Measurements from ENCODE around the gene SH3BP4.

The SH3BP4 gene

DNA sequence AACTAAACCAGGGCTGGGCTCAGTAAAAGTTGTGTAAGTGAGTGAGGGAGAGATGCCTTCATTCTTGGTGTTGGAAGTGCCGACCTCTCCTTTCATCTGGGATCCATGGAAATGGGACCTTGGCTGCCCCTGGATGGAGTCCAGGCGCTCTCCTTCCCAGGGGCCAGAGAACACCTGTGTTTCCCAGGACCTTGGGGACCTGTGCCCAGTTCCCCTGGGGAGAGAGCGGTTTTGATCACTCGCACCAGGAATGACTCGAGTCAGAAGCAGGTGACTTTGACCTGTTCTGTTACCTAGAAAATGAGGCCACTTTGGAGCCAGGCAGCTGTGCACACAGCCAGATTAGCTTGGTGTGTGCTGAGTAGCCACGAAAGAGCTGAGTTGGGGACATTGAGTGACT, 97.3 kb downstream of the SH3BP4 start:
- no peak for TF ChIP-seq CTCF (IDR thresholded peaks at IDR 0.05; ENCODE audit: low read depth, low read length, poor library complexity, severe bottlenecking)
- no peak for TF ChIP-seq EZH2phosphoT487 (IDR thresholded peaks at IDR 0.05; ENCODE audit: borderline replicate concordance, low read length)
- no peak overlapping the region for H3K27ac ChIP-seq (ENCODE audit: low read depth, low read length)
- no peaks in the 10 kb centered on the region for H3K4me1 ChIP-seq (ENCODE audit: control insufficient read depth, low read length)
- no peaks in the 10 kb centered on the region for H3K79me2 ChIP-seq (ENCODE audit: control insufficient read depth, low read length)
- no peaks in the 10 kb centered on the region for H3K27me3 ChIP-seq (ENCODE audit: control insufficient read depth, low read length)
- no peaks in the 10 kb centered on the region for H3F3A ChIP-seq (ENCODE audit: control insufficient read depth, insufficient read depth)
- H3K9me2 ChIP-seq (replicated peaks; ENCODE audit: control insufficient read depth, low read length): no peaks in the 10 kb centered on the region
- no peaks in the 10 kb centered on the region for H3K9me3 ChIP-seq (ENCODE audit: control insufficient read depth, insufficient read depth, low read length)
- H3K36me3 ChIP-seq (ENCODE audit: control insufficient read depth, low read length): no peaks in the 10 kb centered on the region
- no peak overlapping the region for H3K4me3 ChIP-seq (ENCODE audit: low read length)
- no peak overlapping the region for H3K4me2 ChIP-seq (ENCODE audit: low read length)
- H4K20me1 ChIP-seq (ENCODE audit: control insufficient read depth, insufficient read depth, low read depth, low read length): no peaks in the 10 kb centered on the region

GRCh38 chr2:235049719-235050118, 97.9 kb downstream of the SH3BP4 start:
- H3F3A ChIP-seq (ENCODE audit: control insufficient read depth, insufficient read depth): no peaks in the 10 kb centered on the region
- H3K4me2 ChIP-seq (ENCODE audit: low read length): no peak overlapping the region
- no peaks in the 10 kb centered on the region for H4K20me1 ChIP-seq (ENCODE audit: control insufficient read depth, insufficient read depth, low read depth, low read length)
- H3K36me3 ChIP-seq (ENCODE audit: control insufficient read depth, low read length): no peaks in the 10 kb centered on the region
- H3K4me1 ChIP-seq (ENCODE audit: control insufficient read depth, low read length): no peaks in the 10 kb centered on the region
- no peaks in the 10 kb centered on the region for H3K79me2 ChIP-seq (ENCODE audit: control insufficient read depth, low read length)
- no peak for TF ChIP-seq EZH2phosphoT487 (IDR thresholded peaks at IDR 0.05; ENCODE audit: borderline replicate concordance, low read length)
- TF ChIP-seq CTCF (IDR thresholded peaks at IDR 0.05; ENCODE audit: low read depth, low read length, poor library complexity, severe bottlenecking): no peak
- H3K9me3 ChIP-seq (ENCODE audit: control insufficient read depth, insufficient read depth, low read length): no peaks in the 10 kb centered on the region
- H3K4me3 ChIP-seq (ENCODE audit: low read length): no peak overlapping the region
- no peaks in the 10 kb centered on the region for H3K9me2 ChIP-seq (replicated peaks; ENCODE audit: control insufficient read depth, low read length)
- no peaks in the 10 kb centered on the region for H3K27me3 ChIP-seq (ENCODE audit: control insufficient read depth, low read length)
- no peak overlapping the region for H3K27ac ChIP-seq (ENCODE audit: low read depth, low read length)

DNA sequence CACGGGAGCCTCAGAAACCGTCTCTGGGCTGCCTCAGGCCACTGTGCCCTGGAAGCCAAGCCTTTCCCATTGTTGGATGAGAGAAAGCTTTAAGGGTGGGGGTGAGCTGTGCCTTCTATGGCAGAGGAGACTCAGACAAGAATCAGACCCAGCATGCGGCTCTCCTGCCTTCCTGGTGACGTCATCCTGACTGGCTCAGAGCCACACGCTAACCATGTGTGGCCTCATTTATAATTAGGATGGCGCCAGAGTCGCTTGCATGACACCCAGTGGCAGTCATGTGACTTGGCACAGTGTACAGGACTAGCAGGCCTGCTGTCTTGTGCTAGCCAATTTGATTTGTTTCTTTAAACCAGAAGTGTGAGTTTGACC, 99.1 kb downstream of the SH3BP4 start:
- Histone ChIP-seq H3K36me3 (ENCODE audit: control insufficient read depth, low read length) (no peaks in the 10 kb centered on the region), H3K4me1 (ENCODE audit: control insufficient read depth, low read length) (no peaks in the 10 kb centered on the region), H3K9me3 (ENCODE audit: control insufficient read depth, insufficient read depth, low read length) (no peaks in the 10 kb centered on the region), H3K27ac (ENCODE audit: low read depth, low read length) (no peak overlapping the region), H3F3A (ENCODE audit: control insufficient read depth, insufficient read depth) (no peaks in the 10 kb centered on the region), H3K79me2 (ENCODE audit: control insufficient read depth, low read length) (no peaks in the 10 kb centered on the region), H3K27me3 (ENCODE audit: control insufficient read depth, low read length) (no peaks in the 10 kb centered on the region), H3K4me3 (ENCODE audit: low read length) (no peak overlapping the region), H4K20me1 (ENCODE audit: control insufficient read depth, insufficient read depth, low read depth, low read length) (no peaks in the 10 kb centered on the region), H3K9me2 (replicated peaks; ENCODE audit: control insufficient read depth, low read length) (no peaks in the 10 kb centered on the region), H3K4me2 (ENCODE audit: low read length) (no peak overlapping the region)
- TF ChIP-seq EZH2phosphoT487 (IDR thresholded peaks at IDR 0.05; ENCODE audit: borderline replicate concordance, low read length): no peak
- no peak for TF ChIP-seq CTCF (IDR thresholded peaks at IDR 0.05; ENCODE audit: low read depth, low read length, poor library complexity, severe bottlenecking)
